ENCODE measurements around the gene GORASP2.

Gene GORASP2

DNA sequence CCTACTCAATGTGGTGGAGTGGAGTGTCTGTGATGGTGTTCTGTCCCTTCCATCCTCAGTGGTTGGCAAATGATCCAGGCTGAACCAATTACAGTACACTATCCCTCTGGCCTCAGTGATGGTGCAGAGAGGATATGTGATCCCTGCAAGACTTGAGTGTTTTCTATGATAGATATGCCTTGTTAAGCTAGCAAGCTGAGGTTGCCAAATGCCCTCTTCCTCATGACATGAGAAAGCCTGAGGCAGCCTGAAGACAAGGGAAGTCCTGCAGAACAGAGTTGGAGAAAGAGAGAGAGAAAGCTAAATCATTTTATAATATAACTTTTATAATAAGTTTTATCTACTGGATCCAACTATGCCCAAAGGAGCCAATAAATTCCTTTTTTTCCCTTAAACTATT is 41.6 kb upstream of the GORASP2 start:
- Histone ChIP-seq H3K27ac (ENCODE audit: low read length) (no peak overlapping the region), H4K20me1 (ENCODE audit: insufficient read depth, low read length) (no peaks in the 10 kb centered on the region), H3K9ac (ENCODE audit: low read length) (no peak overlapping the region), H3K9me3 (replicated peaks; ENCODE audit: insufficient read depth, low read length) (no peaks in the 10 kb centered on the region), H3K9me2 (replicated peaks; ENCODE audit: insufficient read depth, low read length) (no peaks in the 10 kb centered on the region), H2AFZ (ENCODE audit: low read length) (no peak overlapping the region), H3K4me2 (ENCODE audit: low read depth, low read length) (no peak overlapping the region), H3K4me1 (ENCODE audit: low read length) (0 out of 2 replicates have a peak, but pooled peaks cover 3% of the 10 kb centered on the region), H3K36me3 (replicated peaks; ENCODE audit: insufficient read depth, low read length) (no peaks in the 10 kb centered on the region), H3F3A (ENCODE audit: insufficient read depth, low read length) (no peaks in the 10 kb centered on the region), H3K79me2 (ENCODE audit: low read length) (no peaks in the 10 kb centered on the region), H3K27me3 (replicated peaks; ENCODE audit: insufficient read depth, low read length) (no peaks in the 10 kb centered on the region), H3K4me3 (ENCODE audit: low read length) (no peak overlapping the region)
- TF ChIP-seq EZH2phosphoT487 (IDR thresholded peaks at IDR 0.05; ENCODE audit: low read length), result no peak
- TF ChIP-seq EZH2 (optimal IDR thresholded peaks at IDR 0.05; ENCODE audit: low read depth, low read length), result no peak
- TF ChIP-seq, protein P1, sequence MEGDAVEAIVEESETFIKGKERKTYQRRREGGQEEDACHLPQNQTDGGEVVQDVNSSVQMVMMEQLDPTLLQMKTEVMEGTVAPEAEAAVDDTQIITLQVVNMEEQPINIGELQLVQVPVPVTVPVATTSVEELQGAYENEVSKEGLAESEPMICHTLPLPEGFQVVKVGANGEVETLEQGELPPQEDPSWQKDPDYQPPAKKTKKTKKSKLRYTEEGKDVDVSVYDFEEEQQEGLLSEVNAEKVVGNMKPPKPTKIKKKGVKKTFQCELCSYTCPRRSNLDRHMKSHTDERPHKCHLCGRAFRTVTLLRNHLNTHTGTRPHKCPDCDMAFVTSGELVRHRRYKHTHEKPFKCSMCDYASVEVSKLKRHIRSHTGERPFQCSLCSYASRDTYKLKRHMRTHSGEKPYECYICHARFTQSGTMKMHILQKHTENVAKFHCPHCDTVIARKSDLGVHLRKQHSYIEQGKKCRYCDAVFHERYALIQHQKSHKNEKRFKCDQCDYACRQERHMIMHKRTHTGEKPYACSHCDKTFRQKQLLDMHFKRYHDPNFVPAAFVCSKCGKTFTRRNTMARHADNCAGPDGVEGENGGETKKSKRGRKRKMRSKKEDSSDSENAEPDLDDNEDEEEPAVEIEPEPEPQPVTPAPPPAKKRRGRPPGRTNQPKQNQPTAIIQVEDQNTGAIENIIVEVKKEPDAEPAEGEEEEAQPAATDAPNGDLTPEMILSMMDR (IDR thresholded peaks at IDR 0.05; ENCODE audit: low read length), result no peak
- no peak for DNase-seq

DNA sequence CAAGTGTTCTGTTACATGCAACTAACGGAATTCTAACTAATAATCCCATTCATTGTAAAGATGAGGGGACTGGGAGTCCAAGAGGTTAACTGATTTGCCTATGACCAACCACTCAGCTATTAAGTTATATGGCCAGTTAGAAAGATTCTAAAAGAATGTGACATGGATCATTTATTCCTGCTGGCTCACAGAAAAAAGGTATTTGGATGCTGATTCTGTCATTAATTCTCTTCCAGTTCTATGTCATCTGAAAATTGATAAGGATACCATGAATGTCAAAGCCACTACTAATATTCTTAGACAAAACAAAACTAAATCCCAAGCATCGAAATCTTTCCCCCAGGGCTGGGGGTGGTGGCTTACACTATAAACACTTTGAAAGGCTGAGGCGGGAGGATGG is 41.2 kb upstream of the GORASP2 start:
- Histone ChIP-seq H3K9ac (ENCODE audit: low read length) (no peak overlapping the region), H3K4me2 (ENCODE audit: low read depth, low read length) (no peak overlapping the region), H3K9me2 (replicated peaks; ENCODE audit: insufficient read depth, low read length) (no peaks in the 10 kb centered on the region), H3K9me3 (replicated peaks; ENCODE audit: insufficient read depth, low read length) (no peaks in the 10 kb centered on the region), H3K4me1 (ENCODE audit: low read length) (0 out of 2 replicates have a peak, but pooled peaks cover 3% of the 10 kb centered on the region), H4K20me1 (ENCODE audit: insufficient read depth, low read length) (no peaks in the 10 kb centered on the region), H2AFZ (ENCODE audit: low read length) (no peak overlapping the region), H3K79me2 (ENCODE audit: low read length) (no peaks in the 10 kb centered on the region), H3F3A (ENCODE audit: insufficient read depth, low read length) (no peaks in the 10 kb centered on the region), H3K27ac (ENCODE audit: low read length) (no peak overlapping the region), H3K36me3 (replicated peaks; ENCODE audit: insufficient read depth, low read length) (no peaks in the 10 kb centered on the region), H3K27me3 (replicated peaks; ENCODE audit: insufficient read depth, low read length) (no peaks in the 10 kb centered on the region), H3K4me3 (ENCODE audit: low read length) (no peak overlapping the region)
- TF ChIP-seq EZH2phosphoT487 (IDR thresholded peaks at IDR 0.05; ENCODE audit: low read length) (no peak), EZH2 (optimal IDR thresholded peaks at IDR 0.05; ENCODE audit: low read depth, low read length) (no peak)
- TF ChIP-seq, protein P1 (IDR thresholded peaks at IDR 0.05; ENCODE audit: low read length), result no peak
- no peak for DNase-seq

DNA sequence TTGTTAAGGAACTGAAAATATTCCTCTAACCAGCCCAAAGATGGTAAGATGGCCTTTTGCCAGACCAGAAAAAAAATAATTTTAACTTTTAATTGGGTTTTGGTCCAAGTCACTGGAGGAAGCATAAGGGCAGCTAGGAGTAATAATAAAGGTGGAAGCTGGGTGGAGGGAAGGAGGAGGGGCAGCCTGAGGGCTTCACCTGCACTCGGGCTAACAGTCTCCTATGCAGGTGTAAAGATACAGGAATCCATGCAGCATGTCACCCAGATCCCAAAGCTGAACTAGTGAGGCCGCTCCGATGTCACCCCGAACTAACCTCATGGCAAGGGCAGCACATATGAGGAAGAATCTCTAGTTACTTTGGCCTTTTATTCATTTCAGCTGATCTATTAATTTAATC is 37.2 kb upstream of the GORASP2 start:
- DNase-seq, result no peak
- no peak overlapping the region for H3K27ac ChIP-seq (ENCODE audit: low read length)
- no peaks in the 10 kb centered on the region for H3K36me3 ChIP-seq (replicated peaks; ENCODE audit: insufficient read depth, low read length)
- H3K4me1 ChIP-seq (ENCODE audit: low read length), result no peaks in the 10 kb centered on the region
- H3K79me2 ChIP-seq (ENCODE audit: low read length), result no peaks in the 10 kb centered on the region
- H3K9me3 ChIP-seq (replicated peaks; ENCODE audit: insufficient read depth, low read length), result no peaks in the 10 kb centered on the region
- H3F3A ChIP-seq (ENCODE audit: insufficient read depth, low read length), result no peaks in the 10 kb centered on the region
- TF ChIP-seq, protein P1 (IDR thresholded peaks at IDR 0.05; ENCODE audit: low read length), result no peak
- no peak for TF ChIP-seq EZH2phosphoT487 (IDR thresholded peaks at IDR 0.05; ENCODE audit: low read length)
- no peaks in the 10 kb centered on the region for H3K9me2 ChIP-seq (replicated peaks; ENCODE audit: insufficient read depth, low read length)
- no peaks in the 10 kb centered on the region for H4K20me1 ChIP-seq (ENCODE audit: insufficient read depth, low read length)
- H3K9ac ChIP-seq (ENCODE audit: low read length), result no peak overlapping the region
- no peaks in the 10 kb centered on the region for H3K27me3 ChIP-seq (replicated peaks; ENCODE audit: insufficient read depth, low read length)
- no peak overlapping the region for H3K4me2 ChIP-seq (ENCODE audit: low read depth, low read length)
- H3K4me3 ChIP-seq (ENCODE audit: low read length), result no peak overlapping the region
- H2AFZ ChIP-seq (ENCODE audit: low read length), result no peak overlapping the region

Measured in MM.1S (cell line).